ENCODE data around the gene TLCD2.
"Not testable (repeated sequence)": the region's sequence is repeated elsewhere in the genome, so short reads cannot be mapped to it uniquely, and the experiment has no call there.

TLCD2 gene

DNA sequence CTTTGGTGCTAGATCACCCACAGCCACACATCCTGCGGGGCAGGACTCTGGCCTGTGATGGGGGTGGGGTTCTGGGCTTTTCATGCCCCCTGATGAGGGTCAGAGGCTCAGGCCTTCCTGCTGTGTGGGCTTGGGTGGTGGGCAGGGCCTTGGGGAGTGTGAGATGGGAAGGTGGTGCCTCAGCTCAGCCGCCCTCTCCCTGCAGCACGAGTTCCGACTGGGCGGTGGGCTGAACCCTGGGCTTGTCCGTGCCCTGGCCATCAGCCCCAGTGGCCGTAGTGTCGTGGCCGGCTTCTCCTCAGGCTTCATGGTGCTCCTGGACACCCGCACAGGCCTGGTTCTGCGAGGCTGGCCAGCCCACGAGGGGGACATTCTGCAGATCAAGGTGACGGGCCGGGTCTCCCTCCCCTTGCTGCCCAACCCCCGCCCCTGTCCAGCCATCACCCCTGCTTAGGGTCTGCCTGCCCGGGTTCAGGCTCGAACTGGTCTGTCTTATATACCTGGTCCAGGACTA lies 25.7 kb upstream of the TLCD2 start:
- no peak for DNase-seq (ENCODE audit: low spot score)

DNA sequence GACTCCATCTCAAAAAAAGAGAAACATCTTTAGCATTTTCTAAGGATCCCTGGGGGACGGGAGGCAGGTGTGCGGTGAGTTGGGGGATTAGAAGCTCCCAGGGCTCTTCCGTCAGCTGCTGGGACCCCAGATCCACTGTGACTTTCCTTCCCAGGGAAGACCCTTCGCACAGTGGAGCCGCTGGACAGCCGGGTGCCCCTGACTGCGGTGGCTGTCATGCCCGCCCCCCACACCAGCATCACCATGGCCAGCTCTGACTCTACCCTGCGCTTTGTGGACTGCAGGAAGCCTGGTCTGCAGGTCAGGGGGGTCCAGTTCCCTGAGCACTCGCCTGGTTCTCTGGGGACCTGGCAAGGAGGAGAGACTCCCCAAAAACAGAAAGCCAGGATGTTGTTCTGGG lies 25.2 kb upstream of the TLCD2 start:
- no peak for DNase-seq (ENCODE audit: low spot score)

DNA sequence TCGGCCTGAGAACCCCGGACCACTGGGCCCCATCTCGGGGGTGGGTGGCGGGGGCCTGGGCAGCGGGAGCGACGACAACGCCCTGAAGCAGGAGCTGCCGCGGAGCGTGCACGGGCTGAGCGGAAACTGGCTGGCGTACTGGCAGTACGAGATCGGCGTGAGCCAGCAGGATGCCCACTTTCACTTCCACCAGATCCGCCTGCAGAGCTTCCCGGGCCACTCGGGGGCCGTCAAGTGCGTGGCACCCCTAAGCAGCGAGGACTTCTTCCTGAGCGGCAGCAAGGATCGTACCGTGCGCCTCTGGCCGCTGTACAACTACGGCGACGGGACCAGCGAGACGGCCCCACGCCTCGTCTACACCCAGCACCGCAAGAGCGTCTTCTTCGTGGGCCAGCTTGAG lies 23.6 kb upstream of the TLCD2 start:
- no peak for DNase-seq (ENCODE audit: low spot score)

DNA sequence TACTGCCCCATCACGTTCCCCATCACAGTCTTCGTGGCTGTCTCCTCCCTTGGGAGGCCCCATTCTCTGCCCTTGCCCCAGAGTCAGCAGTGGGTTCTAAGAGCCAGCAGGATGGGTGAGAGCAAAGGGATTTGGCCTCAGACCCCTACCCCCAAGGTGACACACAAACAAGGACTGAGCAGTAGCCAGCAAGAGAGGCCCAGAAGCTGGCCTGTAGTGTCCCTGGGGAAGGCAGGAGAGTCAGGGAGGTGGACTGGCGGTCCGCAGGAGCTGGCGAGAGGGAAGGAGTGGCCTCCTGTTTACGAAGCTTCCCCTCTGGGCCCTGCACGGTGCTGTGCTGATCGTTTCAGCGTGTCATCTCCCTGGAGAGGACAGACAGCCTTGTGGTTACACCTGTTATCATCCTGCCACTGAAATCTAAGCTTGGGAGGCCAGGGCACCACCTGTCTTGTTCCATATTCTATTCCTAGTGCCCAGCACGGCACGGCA lies 22.7 kb upstream of the TLCD2 start:
- DNase-seq (ENCODE audit: low spot score), result no peak

DNA sequence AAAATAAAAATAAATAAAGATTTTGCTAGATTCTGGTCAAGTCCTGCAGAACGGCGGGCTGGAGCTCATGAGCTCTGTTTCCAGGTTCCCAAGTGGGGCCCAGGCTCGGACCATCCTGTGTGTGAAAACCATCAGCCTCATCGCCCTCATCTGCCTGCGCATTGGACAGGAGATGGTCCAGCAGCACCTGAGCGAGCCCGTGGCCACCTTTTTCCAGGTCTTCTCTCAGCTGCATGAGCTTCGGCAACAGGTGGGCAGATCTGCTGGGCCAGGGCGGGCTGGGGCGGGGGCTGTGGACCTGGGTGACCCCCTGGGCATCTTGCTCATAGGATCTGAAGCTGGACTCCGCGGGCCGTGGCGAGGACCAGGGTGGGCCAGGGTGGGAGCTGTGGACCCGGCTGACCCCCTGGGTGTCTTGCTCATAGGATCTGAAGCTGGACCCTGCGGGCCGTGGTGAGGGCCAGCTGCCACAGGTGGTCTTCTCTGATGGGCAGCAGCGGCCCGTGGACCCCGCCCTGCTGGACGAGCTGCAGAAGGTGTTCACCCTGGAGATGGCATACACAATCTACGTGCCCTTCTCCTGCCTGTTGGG lies 22.2 kb upstream of the TLCD2 start:
- no peak for DNase-seq (ENCODE audit: low spot score)

DNA sequence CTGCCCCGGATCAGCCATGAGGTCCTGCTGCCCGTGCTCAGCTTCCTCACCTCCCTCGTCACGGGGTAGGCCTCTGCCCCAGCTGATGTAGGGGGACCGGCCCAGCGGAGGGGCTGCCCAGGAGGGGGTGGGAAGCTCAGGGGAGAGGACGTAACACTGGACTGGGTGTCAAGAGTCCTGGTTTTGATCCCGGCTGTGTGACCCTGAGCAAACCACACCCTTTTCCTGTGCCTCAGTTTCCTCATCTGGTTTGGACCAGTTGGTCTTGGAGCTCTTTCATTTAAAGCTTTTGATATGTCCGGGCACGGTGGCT lies 21.0 kb upstream of the TLCD2 start:
- DNase-seq (ENCODE audit: low spot score), result no peak

DNA sequence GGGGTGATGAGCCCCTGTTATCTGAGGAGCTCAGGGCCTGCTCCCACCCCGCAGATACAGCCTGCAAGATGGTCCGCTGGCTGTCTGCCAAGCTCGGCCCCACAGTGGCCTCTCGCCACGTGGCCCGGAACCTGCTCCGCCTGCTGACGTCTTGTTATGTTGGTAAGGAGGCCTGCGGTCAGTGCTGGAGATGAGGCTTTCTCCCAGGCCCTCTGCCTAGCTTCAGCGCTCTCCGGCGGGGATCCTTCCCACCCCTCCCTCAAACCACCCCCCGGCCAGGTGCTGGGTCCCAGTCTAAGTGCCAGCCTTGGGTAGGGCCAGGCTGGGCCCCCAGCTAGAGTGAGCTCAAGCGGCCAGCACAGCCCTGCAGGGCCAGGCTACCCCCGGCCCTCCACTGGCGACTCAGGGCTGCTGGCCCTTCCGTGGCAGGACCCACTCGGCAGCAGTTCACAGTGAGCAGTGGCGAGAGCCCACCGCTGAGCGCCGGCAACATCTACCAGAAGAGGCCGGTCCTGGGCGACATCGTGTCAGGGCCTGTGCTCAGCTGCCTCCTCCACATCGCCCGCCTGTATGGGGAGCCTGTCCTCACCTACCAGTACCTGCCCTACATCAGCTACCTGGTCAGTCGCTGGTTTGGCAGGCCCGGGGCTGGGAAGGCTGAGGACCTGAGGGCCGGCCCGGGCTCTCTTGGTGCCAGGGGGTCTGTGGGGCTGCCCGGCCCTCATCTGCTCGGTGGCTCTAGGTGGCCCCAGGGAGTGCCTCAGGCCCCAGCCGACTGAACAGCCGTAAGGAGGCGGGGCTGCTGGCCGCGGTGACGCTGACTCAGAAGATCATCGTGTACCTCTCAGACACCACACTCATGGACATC lies 20.4 kb upstream of the TLCD2 start:
- DNase-seq (ENCODE audit: low spot score), result no peak

DNA sequence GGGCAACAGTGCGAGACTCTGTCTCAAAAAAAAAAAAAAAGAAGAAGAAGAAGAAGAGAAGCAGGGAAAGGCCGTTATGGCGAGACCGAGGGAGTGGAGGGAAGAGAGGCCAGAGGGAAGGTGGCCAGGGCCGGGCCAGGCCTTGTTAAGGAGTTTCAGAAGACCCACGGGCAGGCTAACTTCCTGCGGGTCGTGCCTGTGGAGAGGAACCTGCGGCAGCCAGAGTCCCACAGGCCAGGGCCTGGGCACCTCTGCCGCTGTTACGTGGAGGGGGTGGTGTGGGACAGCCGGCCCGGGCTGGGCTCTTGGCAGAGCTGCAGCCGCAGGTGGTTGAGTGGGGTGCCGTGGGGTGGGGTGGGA lies 19.8 kb upstream of the TLCD2 start:
- DNase-seq (ENCODE audit: low spot score), result no peak

DNA sequence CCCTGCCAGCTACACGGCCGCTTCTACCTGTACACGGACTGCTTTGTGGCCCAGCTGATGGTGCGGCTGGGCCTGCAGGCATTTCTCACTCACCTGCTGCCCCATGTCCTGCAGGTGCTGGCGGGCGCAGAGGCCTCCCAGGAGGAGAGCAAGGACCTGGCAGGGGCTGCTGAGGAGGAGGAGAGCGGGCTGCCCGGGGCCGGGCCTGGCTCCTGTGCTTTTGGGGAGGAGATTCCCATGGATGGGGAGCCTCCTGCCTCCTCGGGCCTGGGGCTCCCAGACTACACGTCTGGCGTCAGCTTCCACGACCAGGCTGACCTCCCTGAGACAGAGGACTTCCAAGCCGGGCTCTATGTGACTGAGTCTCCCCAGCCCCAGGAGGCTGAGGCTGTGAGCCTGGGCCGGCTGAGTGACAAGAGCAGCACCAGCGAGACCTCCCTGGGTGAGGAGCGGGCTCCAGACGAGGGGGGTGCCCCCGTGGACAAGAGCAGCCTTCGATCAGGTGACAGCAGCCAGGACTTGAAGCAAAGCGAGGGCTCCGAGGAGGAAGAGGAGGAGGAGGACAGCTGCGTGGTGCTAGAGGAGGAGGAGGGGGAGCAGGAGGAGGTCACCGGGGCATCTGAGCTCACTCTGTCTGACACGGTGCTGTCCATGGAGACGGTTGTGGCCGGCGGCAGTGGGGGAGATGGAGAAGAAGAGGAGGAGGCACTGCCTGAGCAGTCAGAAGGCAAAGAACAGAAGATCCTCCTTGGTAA lies 17.9 kb upstream of the TLCD2 start:
- DNase-seq (ENCODE audit: low spot score), result no peak

DNA sequence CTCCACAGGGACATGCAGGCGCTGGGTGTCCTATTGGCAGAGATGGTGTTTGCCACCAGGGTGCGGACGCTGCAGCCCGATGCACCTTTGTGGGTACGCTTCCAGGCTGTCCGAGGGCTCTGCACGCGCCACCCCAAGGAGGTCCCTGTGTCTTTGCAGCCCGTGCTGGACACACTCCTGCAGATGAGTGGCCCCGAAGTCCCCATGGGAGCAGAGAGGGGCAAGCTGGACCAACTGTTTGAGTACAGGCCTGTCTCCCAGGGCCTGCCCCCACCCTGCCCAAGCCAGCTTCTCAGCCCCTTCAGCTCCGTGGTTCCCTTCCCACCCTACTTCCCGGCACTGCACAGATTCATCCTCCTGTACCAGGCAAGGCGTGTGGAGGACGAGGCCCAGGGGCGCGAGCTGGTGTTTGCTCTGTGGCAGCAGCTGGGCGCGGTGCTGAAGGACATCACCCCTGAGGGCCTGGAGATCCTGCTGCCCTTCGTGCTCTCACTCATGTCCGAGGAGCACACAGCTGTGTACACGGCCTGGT lies 17.1 kb upstream of the TLCD2 start:
- no peak for DNase-seq (ENCODE audit: low spot score)

DNA sequence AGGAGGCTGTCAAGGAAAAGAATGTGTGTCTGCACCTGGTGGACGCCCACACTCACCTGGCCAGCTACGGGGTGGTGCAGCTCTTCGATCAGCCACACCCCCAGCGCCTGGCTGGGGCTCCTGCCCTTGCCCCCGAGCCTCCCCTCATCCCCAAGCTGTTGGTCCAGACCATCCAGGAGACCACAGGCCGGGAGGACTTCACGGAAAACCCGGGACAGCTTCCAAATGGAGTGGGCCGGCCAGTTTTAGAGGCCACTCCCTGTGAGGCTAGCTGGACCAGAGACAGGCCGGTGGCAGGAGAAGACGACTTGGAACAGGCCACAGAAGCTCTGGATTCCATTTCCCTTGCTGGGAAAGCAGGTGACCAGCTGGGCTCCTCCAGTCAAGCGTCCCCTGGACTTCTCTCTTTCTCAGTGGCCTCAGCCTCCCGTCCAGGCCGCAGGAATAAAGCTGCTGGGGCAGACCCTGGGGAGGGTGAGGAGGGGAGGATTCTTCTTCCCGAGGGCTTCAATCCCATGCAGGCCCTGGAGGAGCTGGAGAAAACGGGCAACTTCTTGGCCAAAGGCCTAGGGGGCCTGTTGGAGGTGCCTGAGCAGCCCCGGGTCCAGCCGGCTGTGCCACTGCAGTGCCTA lies 16.6 kb upstream of the TLCD2 start:
- no peak for DNase-seq (ENCODE audit: low spot score)

DNA sequence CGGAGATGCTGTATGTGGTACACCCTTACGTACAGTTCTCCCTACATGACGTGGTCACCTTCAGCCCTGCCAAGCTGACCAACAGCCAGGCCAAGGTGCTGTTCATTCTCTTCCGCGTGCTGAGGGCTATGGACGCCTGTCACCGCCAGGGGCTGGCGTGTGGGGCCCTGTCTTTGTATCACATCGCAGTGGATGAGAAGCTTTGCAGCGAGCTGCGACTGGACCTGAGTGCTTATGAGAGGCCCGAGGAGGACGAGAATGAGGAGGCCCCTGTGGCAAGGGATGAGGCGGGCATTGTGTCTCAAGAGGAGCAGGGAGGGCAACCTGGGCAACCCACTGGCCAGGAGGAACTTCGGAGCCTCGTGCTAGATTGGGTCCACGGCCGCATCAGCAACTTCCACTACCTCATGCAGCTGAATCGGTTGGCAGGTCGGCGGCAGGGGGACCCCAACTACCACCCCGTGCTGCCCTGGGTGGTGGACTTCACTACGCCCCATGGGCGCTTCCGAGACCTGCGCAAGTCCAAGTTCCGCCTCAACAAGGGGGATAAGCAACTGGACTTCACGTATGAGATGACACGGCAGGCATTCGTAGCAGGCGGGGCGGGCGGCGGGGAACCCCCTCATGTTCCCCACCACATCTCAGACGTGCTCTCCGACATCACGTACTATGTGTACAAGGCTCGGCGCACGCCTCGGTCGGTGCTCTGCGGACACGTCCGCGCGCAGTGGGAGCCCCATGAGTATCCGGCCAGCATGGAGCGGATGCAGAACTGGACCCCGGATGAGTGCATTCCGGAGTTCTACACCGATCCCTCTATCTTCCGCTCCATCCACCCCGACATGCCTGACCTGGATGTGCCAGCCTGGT lies 15.7 kb upstream of the TLCD2 start:
- no peak for DNase-seq (ENCODE audit: low spot score)

DNA sequence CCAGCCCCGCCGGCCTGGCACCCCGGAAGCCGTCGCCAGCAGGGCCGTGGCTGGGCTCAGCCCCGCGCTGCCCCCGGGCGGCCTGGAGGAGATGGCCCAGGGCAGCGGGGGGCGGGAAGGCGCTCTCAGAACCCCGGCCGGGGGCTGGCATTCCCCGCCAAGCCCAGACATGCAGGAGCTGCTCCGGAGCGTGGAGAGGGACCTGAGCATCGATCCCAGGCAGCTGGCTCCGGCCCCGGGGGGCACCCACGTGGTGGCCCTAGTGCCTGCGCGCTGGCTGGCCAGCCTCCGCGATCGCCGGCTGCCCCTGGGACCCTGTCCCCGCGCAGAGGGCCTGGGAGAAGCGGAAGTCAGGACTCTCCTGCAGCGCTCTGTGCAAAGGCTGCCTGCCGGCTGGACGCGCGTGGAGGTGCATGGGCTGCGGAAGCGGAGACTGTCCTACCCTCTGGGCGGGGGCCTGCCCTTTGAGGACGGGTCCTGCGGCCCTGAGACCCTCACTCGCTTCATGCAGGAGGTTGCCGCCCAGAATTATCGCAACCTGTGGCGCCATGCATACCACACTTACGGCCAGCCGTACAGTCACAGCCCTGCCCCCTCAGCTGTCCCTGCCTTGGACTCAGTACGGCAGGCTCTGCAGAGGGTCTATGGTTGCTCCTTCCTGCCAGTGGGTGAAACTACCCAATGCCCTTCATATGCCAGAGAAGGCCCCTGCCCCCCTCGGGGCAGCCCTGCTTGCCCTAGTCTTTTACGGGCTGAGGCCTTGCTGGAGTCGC lies 14.9 kb upstream of the TLCD2 start:
- DNase-seq (ENCODE audit: low spot score), result no peak

DNA sequence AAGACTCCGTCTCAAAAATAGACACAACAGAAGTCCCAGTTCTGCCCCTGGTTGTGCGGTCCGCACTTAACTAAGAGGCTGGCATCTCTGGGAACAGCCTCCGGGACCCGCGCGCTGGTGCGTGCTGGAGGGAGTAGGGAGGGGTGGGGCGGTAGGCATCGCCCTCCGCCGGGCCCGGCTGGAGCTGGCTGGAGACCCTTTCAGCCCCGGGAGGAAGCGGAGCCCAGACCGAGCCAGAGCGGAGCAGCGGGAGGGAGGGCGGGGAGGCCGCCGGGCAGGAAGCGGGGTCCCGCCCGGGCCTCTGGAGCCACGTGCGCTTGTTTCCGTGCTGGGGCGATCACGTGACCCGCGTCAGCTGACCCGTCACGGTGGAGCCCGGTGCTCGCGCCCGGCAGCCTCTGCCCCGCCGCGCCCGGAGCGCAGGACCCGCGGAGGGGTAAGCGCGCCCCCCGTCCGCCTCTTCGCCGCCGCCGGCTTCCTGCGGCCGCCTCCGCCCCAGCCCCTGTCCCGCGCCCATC lies 14.2 kb upstream of the TLCD2 start, which contains the start of gene WDR81:
WDR81 (plus strand) TSS at position 354 of the 518 bp plus-strand sequence. CDS start 256 bp downstream, outside the sequence.
- DNase-seq (ENCODE audit: low spot score), result peak; percentile 79

DNA sequence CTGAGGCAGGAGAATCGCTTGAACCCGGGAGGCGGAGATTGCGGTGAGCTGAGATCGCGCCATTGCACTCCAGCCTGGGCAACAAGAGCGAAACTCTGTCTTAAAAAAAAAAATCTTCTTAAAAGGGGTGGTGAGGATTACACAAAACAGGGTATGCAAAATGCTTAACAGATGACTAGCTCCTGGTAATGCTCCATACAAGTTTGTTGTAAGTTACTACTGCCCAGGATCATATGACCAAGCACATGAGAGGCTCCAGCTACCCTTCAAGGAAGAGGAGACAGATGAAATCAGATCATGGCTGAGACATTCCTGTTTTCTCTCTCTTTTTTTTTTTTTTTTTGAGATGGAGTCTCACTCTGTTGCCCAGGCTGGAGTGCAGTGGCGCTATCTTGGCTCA lies 11.8 kb upstream of the TLCD2 start:
- not testable (repeated sequence) for DNase-seq (ENCODE audit: low spot score)

DNA sequence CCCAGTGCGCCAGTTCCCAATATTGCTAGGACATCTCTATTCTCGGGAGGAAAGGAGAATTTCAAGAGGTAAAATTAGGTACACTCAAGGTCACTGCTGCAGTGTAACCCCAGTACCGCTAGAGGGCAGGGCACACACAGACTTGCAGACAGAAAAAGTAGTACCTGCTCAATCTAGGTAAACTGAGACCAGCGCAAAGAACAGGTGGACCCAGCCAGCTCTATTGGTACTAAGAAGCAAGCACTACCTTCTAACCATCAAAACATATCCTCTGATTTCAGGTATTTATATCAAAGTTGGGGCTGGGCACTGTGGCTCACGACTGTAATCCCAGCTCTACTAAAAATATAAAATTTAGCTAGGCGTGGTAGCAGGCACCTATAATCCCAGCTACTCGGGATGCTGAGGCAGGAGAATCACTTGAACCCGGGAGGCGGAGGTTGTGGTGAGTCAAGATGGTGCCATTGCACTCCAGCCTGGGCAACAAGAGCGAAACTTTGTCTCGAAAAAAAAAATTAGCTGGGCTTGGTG lies 10.7 kb upstream of the TLCD2 start:
- peak; percentile 75 for DNase-seq (ENCODE audit: low spot score)

DNA sequence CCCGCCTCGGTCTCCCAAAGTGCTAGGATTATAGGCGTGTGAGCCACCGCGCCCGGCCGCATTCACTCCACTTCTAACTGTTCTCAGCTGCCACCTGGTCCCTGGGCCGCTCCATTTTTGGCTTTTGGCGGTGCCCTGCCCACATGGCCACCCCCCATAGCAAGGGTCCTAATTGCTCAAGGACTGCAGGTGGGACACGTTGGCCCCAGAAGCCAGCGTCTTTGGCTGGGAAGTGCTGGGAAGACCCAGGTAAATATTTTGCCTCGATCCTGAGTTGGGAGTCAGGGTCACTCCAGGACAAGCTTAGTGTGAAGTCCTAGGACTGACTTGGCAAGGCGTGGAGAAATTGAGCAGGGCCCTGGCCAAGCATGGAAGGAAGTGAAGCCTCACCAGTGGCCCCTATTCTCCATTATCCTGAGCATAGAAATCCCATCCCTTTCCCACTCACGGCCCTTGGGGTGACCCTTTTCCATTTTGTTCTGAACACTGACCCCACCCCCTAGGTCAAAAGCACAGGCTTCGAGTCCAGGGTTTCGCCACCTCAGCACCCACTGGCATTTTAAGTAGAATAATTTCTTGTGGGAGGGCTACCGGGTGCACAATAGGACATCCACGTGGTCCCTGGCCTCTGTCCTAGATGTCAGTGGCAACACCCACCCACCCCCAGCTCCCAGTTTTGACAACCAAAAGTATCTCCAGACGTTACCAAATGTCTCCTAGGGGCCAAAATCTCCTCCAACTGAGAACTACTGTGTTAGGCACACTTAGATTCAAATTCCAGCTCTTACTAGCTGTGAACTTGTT lies 8.4 kb upstream of the TLCD2 start:
- DNase-seq (ENCODE audit: low spot score), result no peak

DNA sequence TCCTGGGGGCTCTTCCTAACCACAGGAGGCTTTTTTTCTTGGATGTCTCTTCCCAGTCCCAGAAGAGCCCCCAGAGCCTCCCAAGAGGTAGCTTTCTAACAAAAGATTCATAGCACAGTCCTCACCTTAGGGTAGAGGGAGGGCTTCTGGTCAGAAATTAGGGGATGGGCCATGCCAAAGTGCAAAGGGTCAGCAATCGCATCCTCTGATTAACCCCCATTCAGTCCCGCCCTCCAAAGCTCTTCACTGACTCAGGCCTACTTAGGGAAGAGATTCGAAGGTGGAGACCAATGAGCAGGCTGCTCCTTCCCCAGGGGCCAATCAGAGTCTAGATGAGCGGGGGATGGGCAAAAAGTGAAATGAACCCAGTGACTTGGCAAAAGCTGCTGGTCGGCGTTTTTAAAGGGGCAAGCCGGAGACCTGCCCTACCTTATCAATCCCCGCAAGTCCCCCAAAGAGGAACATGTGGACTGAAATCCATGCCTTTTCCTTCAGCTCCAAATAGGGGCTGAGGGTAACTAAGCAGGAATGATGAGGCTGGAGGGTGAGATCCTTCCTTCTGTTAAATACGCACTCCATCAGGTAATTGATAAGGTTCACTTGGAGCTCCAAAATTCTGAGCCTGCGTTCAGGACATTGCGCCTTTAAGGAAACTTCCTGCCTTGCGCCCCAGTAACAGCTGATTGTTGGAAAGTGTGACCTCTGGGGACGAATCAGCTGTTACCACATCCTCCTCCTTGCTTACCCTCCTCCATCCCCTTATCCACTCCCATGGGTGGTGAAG lies 6.9 kb upstream of the TLCD2 start:
- peak; percentile 91 for DNase-seq (ENCODE audit: low spot score)
